ENCODE data around the gene SEC22A. TPM values are rescaled to one million over a fixed set of nuclear protein-coding genes. Genes with fewer than 3 reads are reported as not detected.

SEC22A gene
- total and polyA plus RNA-seq, 2 experiments from 2014 or later = 16.0 to 21.9 TPM

- DNase-seq (ENCODE audit: low spot score) = no peak
- H3K4me2 ChIP-seq = peak overlapping the region; percentile 42
- no peak overlapping the region for H2AFZ ChIP-seq
- peaks cover 24% of the 10 kb centered on the region for H3K4me1 ChIP-seq (ENCODE audit: insufficient read depth)
- no peak overlapping the region for H3K4me3 ChIP-seq
- H3K27me3 ChIP-seq = no peaks in the 10 kb centered on the region
- no peaks in the 10 kb centered on the region for H3K79me2 ChIP-seq
- peak overlapping the region; percentile 79 for H3K27ac ChIP-seq
- 74% methylated on average over 10 of the region's 10 CpGs for WGBS (ENCODE audit: low lambda C conversion rate, missing lambda C conversion rate)
- no peaks in the 10 kb centered on the region for H3K36me3 ChIP-seq (replicated peaks; ENCODE audit: insufficient read depth, low read depth)
- no peak for TF ChIP-seq CTCF (IDR thresholded peaks at IDR 0.05; ENCODE audit: poor library complexity)
- TF ChIP-seq EZH2 (IDR thresholded peaks at IDR 0.05; ENCODE audit: borderline replicate concordance) = no peak
- TF ChIP-seq EZH2phosphoT487 (IDR thresholded peaks at IDR 0.05; ENCODE audit: low read depth, severe bottlenecking, unreplicated experiment) = no peak
- no peaks in the 10 kb centered on the region for H4K20me1 ChIP-seq (ENCODE audit: insufficient read depth, poor library complexity, severe bottlenecking)
- H3K9me3 ChIP-seq (ENCODE audit: low read depth) = no peaks in the 10 kb centered on the region
- H3K9me2 ChIP-seq (replicated peaks; ENCODE audit: insufficient read depth) = no peaks in the 10 kb centered on the region
Measured at GRCh38 chr3:123158899-123159390, 42.8 kb upstream of the SEC22A start.

GRCh38 chr3:123159926-123160635, 41.7 kb upstream of the SEC22A start:
- Histone ChIP-seq H2AFZ (no peak overlapping the region), H3K4me1 (ENCODE audit: insufficient read depth) (peaks cover 24% of the 10 kb centered on the region), H3K27ac (no peak overlapping the region), H3K4me3 (no peak overlapping the region), H3K9me3 (ENCODE audit: low read depth) (no peaks in the 10 kb centered on the region), H4K20me1 (ENCODE audit: insufficient read depth, poor library complexity, severe bottlenecking) (no peaks in the 10 kb centered on the region), H3K36me3 (replicated peaks; ENCODE audit: insufficient read depth, low read depth) (peaks cover 6% of the 10 kb centered on the region), H3K27me3 (no peaks in the 10 kb centered on the region), H3K79me2 (no peaks in the 10 kb centered on the region), H3K9me2 (replicated peaks; ENCODE audit: insufficient read depth) (no peaks in the 10 kb centered on the region), H3K4me2 (no peak overlapping the region)
- no peak for DNase-seq (ENCODE audit: low spot score)
- TF ChIP-seq CTCF (IDR thresholded peaks at IDR 0.05; ENCODE audit: poor library complexity) (no peak), EZH2 (IDR thresholded peaks at IDR 0.05; ENCODE audit: borderline replicate concordance) (no peak), EZH2phosphoT487 (IDR thresholded peaks at IDR 0.05; ENCODE audit: low read depth, severe bottlenecking, unreplicated experiment) (no peak)
- 90% methylated on average over 9 of the region's 9 CpGs for WGBS (ENCODE audit: low lambda C conversion rate, missing lambda C conversion rate)

DNA sequence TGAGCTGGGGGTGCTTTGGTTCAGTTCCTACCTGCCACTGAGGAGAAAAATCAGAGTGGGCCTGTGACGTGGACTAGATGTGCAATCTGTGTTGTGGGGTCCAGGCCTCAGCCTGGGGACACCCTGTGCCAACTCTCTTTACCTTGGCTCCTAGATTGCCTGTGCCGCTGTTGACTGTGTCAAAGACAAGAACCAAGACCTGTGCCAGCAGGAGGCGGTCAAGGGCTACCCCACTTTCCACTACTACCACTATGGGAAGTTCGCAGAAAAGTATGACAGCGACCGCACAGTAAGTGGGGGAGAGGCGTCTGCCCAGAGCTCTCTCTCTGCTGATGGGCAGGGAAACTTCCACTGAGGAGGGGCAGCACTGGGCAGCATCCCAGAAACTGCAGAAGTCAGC, 40.6 kb upstream of the SEC22A start:
- DNase-seq (ENCODE audit: low spot score) = no peak
- Histone ChIP-seq H3K4me1 (ENCODE audit: insufficient read depth) (peaks cover 24% of the 10 kb centered on the region), H3K79me2 (no peaks in the 10 kb centered on the region), H2AFZ (no peak overlapping the region), H3K9me3 (ENCODE audit: low read depth) (no peaks in the 10 kb centered on the region), H3K4me2 (no peak overlapping the region), H3K4me3 (no peak overlapping the region), H3K9me2 (replicated peaks; ENCODE audit: insufficient read depth) (no peaks in the 10 kb centered on the region), H3K27me3 (no peaks in the 10 kb centered on the region), H4K20me1 (ENCODE audit: insufficient read depth, poor library complexity, severe bottlenecking) (no peaks in the 10 kb centered on the region), H3K36me3 (replicated peaks; ENCODE audit: insufficient read depth, low read depth) (peaks cover 6% of the 10 kb centered on the region), H3K27ac (no peak overlapping the region)
- TF ChIP-seq EZH2phosphoT487 (IDR thresholded peaks at IDR 0.05; ENCODE audit: low read depth, severe bottlenecking, unreplicated experiment) = no peak
- no peak for TF ChIP-seq EZH2 (IDR thresholded peaks at IDR 0.05; ENCODE audit: borderline replicate concordance)
- no peak for TF ChIP-seq CTCF (IDR thresholded peaks at IDR 0.05; ENCODE audit: poor library complexity)
- over 99% methylated on average over 7 of the region's 7 CpGs for WGBS (ENCODE audit: low lambda C conversion rate, missing lambda C conversion rate)

Data from hepatocyte (in vitro differentiated cells).